Loucy (cell line): ENCODE data around the gene NHP2.

Experiments used
- H2AFZ ChIP-seq: fragments of 200-600 bp; sonication (generic); 2 replicates; pipeline ENCODE4 v1.6.0; 2016; ENCODE audit warnings: antibody characterized with exemption, mild to moderate bottlenecking, low read length, moderate library complexity
- H3F3A ChIP-seq: fragments of 200-600 bp; 2 replicates; pipeline ENCODE4 v1.6.0; 2016; ENCODE audit warnings: antibody characterized with exemption, low read depth, mild to moderate bottlenecking
- H3K27me3 ChIP-seq: fragments of 200-600 bp; sonication (generic); 2 replicates; pipeline ENCODE4 v1.6.1; 2014; ENCODE audit warnings: low read length, mild to moderate bottlenecking; ENCODE audit not compliant: insufficient read depth, poor library complexity, severe bottlenecking
- H3K36me3 ChIP-seq: fragments of 200-600 bp; sonication (generic); 2 replicates; pipeline ENCODE4 v1.6.1; 2016; ENCODE audit warnings: low read length; ENCODE audit not compliant: insufficient read depth
- H3K4me1 ChIP-seq: fragments of 200-600 bp; sonication (generic); 2 replicates; pipeline ENCODE4 v1.5.1; 2014; ENCODE audit warnings: low read length, mild to moderate bottlenecking; ENCODE audit not compliant: insufficient read depth, poor library complexity, severe bottlenecking
- H3K4me2 ChIP-seq: fragments of 200-600 bp; sonication (generic); 2 replicates; pipeline ENCODE4 v1.6.0; 2014; ENCODE audit warnings: antibody characterized with exemption, low read length, low read depth, mild to moderate bottlenecking; ENCODE audit not compliant: poor library complexity, severe bottlenecking
- H3K4me3 ChIP-seq: fragments of 200-600 bp; sonication (generic); 2 replicates; pipeline ENCODE4 v1.5.1; 2014; ENCODE audit warnings: low read length, mild to moderate bottlenecking, mixed read lengths; ENCODE audit not compliant: poor library complexity, severe bottlenecking
- H3K79me2 ChIP-seq: fragments of 200-600 bp; sonication (generic); 2 replicates; pipeline ENCODE4 v1.6.1; 2014; ENCODE audit warnings: low read length; ENCODE audit not compliant: insufficient read depth
- H3K9ac ChIP-seq: fragments of 200-600 bp; sonication (generic); 2 replicates; pipeline ENCODE4 v1.6.0; 2014; ENCODE audit warnings: mild to moderate bottlenecking, low read depth, low read length, moderate library complexity; ENCODE audit not compliant: poor library complexity, severe bottlenecking
- H3K9me2 ChIP-seq: fragments of 200-600 bp; sonication (generic); replicated peaks from 2 replicates; pipeline ENCODE4 v1.6.1; 2016; ENCODE audit warnings: low read depth, low read length, mixed read lengths
- H3K9me3 ChIP-seq: fragments of 200-600 bp; sonication (generic); 2 replicates; pipeline ENCODE4 v1.6.1; 2014; ENCODE audit warnings: mild to moderate bottlenecking, antibody characterized with exemption, low read length, low read depth; ENCODE audit not compliant: insufficient read depth
- H4K20me1 ChIP-seq: fragments of 200-600 bp; sonication (generic); 2 replicates; pipeline ENCODE4 v1.6.0; 2014; ENCODE audit warnings: antibody characterized with exemption, low read length, mild to moderate bottlenecking; ENCODE audit not compliant: insufficient read depth, poor library complexity, severe bottlenecking
- CTCF ChIP-seq: fragments of 200-600 bp; sonication (generic); conservative IDR thresholded peaks from 2 replicates; pipeline ENCODE4 v1.5.1; 2014; ENCODE audit warnings: mild to moderate bottlenecking, antibody characterized with exemption, low read length
- EZH2phosphoT487 ChIP-seq: fragments of 200-600 bp; IDR thresholded peaks from 2 replicates; pipeline ENCODE4 v1.6.1; 2018; ENCODE audit warnings: antibody characterized with exemption, mild to moderate bottlenecking, moderate library complexity, borderline replicate concordance

NHP2 gene

GRCh38 chr5:178106086-178106485 is 47.6 kb downstream of the NHP2 start:
- Histone ChIP-seq H3K4me1 (no peaks in the 10 kb centered on the region), H3K4me3 (no peak overlapping the region), H3K36me3 (no peaks in the 10 kb centered on the region), H3K9ac (no peak overlapping the region), H4K20me1 (no peaks in the 10 kb centered on the region), H3K9me3 (no peaks in the 10 kb centered on the region), H3K9me2 (no peaks in the 10 kb centered on the region), H3F3A (no peaks in the 10 kb centered on the region), H3K27me3 (no peaks in the 10 kb centered on the region), H2AFZ (no peak overlapping the region), H3K4me2 (no peak overlapping the region), H3K79me2 (no peaks in the 10 kb centered on the region)
- TF ChIP-seq CTCF (no peak), EZH2phosphoT487 (no peak)

DNA sequence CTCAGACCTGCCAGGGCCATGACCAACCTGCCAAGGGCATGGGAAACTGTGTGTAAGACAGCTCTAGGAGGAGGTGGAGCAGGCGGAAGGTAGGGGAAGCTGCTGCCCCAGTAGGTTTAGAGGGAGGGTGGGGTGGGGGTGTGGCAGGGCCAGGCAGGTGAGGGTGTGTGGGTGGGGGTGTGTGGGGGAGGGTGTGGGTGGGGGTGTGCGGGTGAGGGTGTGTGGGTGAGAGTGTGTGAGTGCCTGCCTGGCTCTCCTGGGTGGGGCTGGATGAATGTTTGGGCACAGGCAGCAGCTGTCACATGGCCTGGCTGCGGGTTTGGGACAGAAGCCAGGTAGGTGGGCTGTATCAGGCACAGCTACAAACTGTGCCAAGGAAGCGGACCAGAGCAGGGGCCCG is 49.2 kb downstream of the NHP2 start:
- H3K9me3 ChIP-seq, result no peaks in the 10 kb centered on the region
- no peak overlapping the region for H3K4me2 ChIP-seq
- H3K36me3 ChIP-seq, result no peaks in the 10 kb centered on the region
- H3K79me2 ChIP-seq, result no peaks in the 10 kb centered on the region
- no peak for TF ChIP-seq CTCF
- no peak for TF ChIP-seq EZH2phosphoT487
- no peaks in the 10 kb centered on the region for H4K20me1 ChIP-seq
- no peaks in the 10 kb centered on the region for H3F3A ChIP-seq
- H3K9me2 ChIP-seq, result no peaks in the 10 kb centered on the region
- no peak overlapping the region for H3K9ac ChIP-seq
- no peak overlapping the region for H3K4me3 ChIP-seq
- H2AFZ ChIP-seq, result no peak overlapping the region
- H3K4me1 ChIP-seq, result no peaks in the 10 kb centered on the region
- H3K27me3 ChIP-seq, result no peaks in the 10 kb centered on the region

GRCh38 chr5:178103612-178104011 is 50.1 kb downstream of the NHP2 start:
- Histone ChIP-seq H3K4me2 (no peak overlapping the region), H4K20me1 (no peaks in the 10 kb centered on the region), H3K9me3 (no peaks in the 10 kb centered on the region), H3K36me3 (no peaks in the 10 kb centered on the region), H3K27me3 (no peaks in the 10 kb centered on the region), H3K4me1 (no peaks in the 10 kb centered on the region), H3K4me3 (no peak overlapping the region), H3K9me2 (no peaks in the 10 kb centered on the region), H3F3A (no peaks in the 10 kb centered on the region), H3K79me2 (no peaks in the 10 kb centered on the region), H2AFZ (no peak overlapping the region), H3K9ac (no peak overlapping the region)
- TF ChIP-seq EZH2phosphoT487, result no peak
- no peak for TF ChIP-seq CTCF
